ENCODE data around the gene IVNS1ABP. TPM values are rescaled to one million over a fixed set of nuclear protein-coding genes. Genes with fewer than 3 reads are reported as not detected.

Gene IVNS1ABP
- total and polyA plus RNA-seq, 9 of the 15 experiments (the other 6 are each of a cell fraction or from before 2014, with no cell fraction given), result 30.6 to 126 (median 77.7) TPM

DNA sequence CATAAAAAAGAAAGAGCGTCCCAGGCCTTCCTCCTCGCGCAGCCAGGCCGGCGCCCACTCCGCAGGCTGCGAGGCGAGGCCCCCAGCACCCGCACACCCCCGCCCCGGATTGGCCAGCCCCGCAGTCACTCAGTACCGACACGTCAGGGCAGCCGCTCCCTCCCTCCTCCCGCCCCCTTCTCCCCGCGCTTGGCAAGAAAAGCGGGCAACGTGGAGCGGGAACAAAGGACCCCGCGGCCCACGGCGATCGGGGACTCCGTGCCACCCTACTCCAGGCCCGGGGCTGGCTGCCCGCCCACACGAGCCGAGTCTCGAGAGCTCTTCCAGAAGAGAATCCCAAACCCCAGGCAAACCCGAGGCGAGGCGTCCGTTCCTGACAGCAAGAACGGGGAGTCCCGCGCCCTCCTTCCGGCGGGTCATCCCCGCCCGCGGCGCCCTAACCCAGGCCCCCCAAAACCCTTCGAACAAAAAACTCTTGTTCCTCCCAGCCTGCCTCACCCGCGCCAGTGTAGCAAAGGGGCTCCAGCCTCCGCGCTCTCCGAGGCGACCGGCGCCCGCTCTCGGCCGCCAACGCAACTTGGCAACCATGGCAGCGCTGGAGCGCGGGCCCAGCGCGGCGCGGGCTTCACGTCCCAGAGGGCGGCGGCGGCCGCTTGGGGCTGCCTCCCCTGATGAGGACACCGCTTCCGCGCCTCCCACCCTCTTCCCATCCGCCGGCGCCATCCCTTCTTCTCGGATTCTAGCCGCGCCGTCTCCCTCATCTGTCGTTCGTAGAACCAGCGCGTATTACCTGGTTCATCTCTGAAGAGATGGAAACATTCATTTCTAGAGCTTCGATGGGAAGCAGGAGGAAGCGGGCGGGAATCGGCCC is 645 bp downstream of the IVNS1ABP start (continued):
- TF ChIP-seq RBM22 (IDR thresholded peaks at IDR 0.05; ENCODE audit: low read depth, low read length, poor library complexity, severe bottlenecking) (peak; percentile 92), MYBL2 (IDR thresholded peaks at IDR 0.05; ENCODE audit: low read depth) (no peak), MYBL2 (CRISPR knock-in tag; IDR thresholded peaks at IDR 0.05; ENCODE audit: borderline replicate concordance) (no peak), RNF2 (IDR thresholded peaks at IDR 0.05) (no peak), ZEB2 (IDR thresholded peaks at IDR 0.05) (no peak), SRF (CRISPR knock-in tag; IDR thresholded peaks at IDR 0.05) (no peak), HDAC3 (IDR thresholded peaks at IDR 0.05; ENCODE audit: borderline replicate concordance, partially characterized antibody) (no peak), ZC3H8 (IDR thresholded peaks at IDR 0.05) (no peak), TCF7L2 (IDR thresholded peaks at IDR 0.05; ENCODE audit: low read depth, low read length) (no peak), TCF7 (IDR thresholded peaks at IDR 0.05; ENCODE audit: borderline replicate concordance) (no peak), FOXP1 (CRISPR knock-in tag; IDR thresholded peaks at IDR 0.05) (no peak), RBM39 (optimal IDR thresholded peaks at IDR 0.05; ENCODE audit: low read depth, low read length) (peak; percentile 42), PTTG1 (tag; IDR thresholded peaks at IDR 0.05; ENCODE audit: low read depth) (no peak), GABPB2 (CRISPR knock-in tag; conservative IDR thresholded peaks at IDR 0.05) (no peak), CREB1 (IDR thresholded peaks at IDR 0.05) (peak; percentile 85), CREB1 (CRISPR knock-in tag; IDR thresholded peaks at IDR 0.05) (peak; percentile 85), PBX2 (CRISPR knock-in tag; IDR thresholded peaks at IDR 0.05; ENCODE audit: low read depth) (peak; percentile 96), PBX2 (tag; conservative IDR thresholded peaks at IDR 0.05; ENCODE audit: low read depth) (peak; percentile 96), XRCC5 (IDR thresholded peaks at IDR 0.05; ENCODE audit: low read depth, low read length) (no peak; the same call in 1 of the 2 replicates), ZNF57 (CRISPR knock-in tag; IDR thresholded peaks at IDR 0.05) (0 out of 2 replicates have a peak, but pooled peaks have one; percentile 62), ZNF274 (IDR thresholded peaks at IDR 0.05; ENCODE audit: borderline replicate concordance, low read depth, low read length) (no peak; the same call in 1 of the 2 replicates)
- TF ChIP-seq, protein P1, sequence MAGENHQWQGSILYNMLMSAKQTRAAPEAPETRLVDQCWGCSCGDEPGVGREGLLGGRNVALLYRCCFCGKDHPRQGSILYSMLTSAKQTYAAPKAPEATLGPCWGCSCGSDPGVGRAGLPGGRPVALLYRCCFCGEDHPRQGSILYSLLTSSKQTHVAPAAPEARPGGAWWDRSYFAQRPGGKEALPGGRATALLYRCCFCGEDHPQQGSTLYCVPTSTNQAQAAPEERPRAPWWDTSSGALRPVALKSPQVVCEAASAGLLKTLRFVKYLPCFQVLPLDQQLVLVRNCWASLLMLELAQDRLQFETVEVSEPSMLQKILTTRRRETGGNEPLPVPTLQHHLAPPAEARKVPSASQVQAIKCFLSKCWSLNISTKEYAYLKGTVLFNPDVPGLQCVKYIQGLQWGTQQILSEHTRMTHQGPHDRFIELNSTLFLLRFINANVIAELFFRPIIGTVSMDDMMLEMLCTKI (IDR thresholded peaks at IDR 0.05; ENCODE audit: partially characterized antibody), result no peak
- TF ChIP-seq, protein P2, sequence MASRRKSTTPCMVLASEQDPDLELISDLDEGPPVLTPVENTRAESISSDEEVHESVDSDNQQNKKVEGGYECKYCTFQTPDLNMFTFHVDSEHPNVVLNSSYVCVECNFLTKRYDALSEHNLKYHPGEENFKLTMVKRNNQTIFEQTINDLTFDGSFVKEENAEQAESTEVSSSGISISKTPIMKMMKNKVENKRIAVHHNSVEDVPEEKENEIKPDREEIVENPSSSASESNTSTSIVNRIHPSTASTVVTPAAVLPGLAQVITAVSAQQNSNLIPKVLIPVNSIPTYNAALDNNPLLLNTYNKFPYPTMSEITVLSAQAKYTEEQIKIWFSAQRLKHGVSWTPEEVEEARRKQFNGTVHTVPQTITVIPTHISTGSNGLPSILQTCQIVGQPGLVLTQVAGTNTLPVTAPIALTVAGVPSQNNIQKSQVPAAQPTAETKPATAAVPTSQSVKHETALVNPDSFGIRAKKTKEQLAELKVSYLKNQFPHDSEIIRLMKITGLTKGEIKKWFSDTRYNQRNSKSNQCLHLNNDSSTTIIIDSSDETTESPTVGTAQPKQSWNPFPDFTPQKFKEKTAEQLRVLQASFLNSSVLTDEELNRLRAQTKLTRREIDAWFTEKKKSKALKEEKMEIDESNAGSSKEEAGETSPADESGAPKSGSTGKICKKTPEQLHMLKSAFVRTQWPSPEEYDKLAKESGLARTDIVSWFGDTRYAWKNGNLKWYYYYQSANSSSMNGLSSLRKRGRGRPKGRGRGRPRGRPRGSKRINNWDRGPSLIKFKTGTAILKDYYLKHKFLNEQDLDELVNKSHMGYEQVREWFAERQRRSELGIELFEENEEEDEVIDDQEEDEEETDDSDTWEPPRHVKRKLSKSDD (conservative IDR thresholded peaks at IDR 0.05; ENCODE audit: low read length), result no peak; the same call in 1 of the 2 replicates
